GM18520 (cell line): ENCODE measurements around the gene SOCS2.
"Not testable (repeated sequence)": the region's sequence is repeated elsewhere in the genome, so short reads cannot be mapped to it uniquely, and the experiment has no call there.

Experiments used
- ATAC-seq: cut with Tn5 transposase; IDR thresholded peaks from one replicate; pipeline ENCODE4 v1.9.1; 2021; ENCODE audit not compliant: unreplicated experiment

Gene SOCS2

DNA sequence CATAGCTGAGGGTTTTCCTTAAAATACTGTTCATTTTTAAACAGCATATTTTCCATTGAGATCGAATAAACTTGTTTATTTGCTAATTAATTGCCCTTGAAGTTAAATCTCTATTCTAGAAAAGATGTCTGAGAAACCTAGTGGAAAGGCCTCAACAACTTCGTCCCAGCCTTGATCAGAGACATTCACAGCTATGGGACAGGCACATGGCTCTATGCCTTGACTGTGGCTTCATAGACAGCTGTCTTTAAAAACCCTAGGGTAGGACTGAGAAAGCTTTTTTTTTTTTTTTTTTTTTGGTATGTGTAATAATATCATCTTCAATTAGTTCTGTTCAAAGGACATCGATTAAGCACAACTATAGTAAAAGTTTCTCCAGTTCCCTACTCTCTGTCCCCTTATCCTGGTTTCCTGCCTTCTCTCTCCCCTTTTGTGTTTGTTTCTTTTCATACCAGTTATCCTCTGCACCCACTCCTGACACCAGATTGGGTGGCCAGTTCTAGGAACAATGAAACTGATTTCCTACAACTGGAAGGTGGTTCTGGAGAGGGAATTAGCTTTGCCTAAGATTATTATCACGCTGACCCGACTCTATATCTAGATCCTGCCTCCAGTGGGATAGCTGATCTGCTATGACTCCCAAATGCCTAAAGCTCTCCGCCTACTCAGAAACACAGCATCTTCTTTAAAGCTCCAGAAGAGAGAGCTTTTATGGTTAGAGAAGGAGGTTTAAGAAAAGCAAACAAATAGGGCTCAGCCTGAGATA is 20.3 kb downstream of the SOCS2 start:
- no peak for ATAC-seq

DNA sequence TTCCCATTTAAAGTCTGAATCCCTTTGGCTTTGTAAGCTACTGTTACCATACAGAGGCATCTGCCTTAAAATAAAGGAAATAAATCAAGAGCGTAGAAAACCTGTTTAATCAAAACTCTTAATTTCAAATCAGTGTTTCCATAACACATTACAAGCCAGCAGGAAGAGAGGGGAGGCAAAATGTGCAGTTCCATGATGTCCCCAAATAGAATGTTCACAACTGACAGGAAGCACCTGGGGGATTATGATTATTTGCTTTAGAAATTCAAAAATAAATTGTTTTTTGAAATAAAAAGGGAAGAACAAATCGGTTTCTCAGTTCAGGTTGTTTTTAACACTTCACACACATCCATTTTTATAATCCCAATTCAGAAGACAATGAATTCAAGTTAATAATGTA is 21.4 kb downstream of the SOCS2 start:
- ATAC-seq, result no peak

DNA sequence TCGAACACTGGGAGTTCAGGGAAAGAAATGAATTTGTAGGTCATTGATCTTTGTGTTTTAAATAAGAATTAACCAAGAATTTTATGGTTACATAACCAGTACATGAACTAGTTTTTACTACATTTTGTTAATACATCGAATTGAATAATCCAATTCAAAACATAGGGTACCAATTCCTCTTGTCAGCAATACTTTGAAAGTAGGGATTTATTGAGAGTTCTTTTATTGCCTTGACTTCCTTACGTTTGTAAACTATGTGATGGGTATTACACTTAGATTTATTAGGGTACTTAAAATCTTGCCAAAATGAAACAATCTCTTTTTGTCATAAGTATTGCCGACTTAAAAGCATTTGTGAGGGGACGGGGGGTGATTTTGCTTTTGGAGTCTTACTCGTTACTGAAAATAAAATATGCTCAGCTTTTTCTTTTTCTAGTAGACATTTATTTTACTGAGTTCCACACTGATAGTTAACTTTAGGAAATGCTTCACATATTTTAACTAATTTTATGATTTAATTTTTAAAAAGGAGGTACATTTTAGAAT is 22.4 kb downstream of the SOCS2 start:
- ATAC-seq, result no peak

DNA sequence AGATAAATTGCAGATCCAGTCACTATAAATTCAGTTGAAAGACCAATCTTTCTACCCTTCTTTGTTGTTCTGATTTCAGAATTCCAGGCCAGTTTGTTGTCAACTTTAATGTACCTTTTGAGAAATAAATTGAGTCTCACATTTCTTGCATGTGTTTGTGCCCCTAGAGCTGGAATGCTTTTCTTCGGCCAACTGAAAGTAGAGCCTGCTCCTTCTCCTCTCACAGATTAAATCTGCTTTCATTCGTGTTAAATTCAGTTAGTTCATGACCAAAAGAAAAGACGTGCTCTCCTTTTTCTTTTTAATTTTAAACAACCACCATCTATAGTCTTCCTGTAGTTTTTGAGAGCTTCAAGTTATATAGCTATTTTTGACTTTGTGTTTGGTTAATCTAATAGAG is 22.9 kb downstream of the SOCS2 start:
- ATAC-seq, result no peak

DNA sequence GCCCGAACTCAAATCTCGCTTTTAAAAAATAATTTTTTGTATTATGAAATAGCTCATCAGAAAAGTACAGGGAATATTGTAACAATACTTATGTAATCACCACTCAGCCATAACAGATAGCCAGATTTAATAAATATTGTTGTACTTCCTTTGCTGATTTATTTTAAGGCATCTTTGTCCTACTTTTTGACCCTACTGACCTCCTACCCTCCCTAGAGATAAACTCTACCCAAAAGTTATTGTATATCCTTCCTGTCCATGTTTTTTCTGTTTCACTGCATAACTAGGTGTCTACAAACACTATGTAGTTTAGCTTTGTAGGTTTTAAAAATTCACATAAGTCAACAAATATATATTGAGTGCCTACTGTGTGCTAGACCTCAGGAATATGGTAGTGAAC is 25.1 kb downstream of the SOCS2 start:
- ATAC-seq, result no peak

DNA sequence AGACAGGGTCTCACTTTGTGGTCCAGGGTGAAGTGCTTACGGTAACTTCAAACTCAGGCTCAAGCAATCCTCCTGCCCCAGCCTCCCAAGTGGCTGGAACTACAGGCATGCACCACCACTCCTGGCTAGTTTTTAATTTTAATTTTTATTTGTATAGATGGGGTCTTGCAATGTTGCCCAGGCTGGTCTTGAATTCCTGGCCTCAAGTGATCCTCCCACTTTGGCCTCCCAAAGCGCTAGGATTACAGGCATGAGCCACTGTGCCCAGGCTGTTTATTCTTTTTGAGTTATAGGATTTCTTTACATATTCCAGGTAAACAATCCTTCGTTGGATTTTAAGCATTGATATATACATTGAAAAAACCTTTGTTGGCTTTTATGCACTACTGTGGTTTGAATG is 26.7 kb downstream of the SOCS2 start:
- ATAC-seq, result no peak

DNA sequence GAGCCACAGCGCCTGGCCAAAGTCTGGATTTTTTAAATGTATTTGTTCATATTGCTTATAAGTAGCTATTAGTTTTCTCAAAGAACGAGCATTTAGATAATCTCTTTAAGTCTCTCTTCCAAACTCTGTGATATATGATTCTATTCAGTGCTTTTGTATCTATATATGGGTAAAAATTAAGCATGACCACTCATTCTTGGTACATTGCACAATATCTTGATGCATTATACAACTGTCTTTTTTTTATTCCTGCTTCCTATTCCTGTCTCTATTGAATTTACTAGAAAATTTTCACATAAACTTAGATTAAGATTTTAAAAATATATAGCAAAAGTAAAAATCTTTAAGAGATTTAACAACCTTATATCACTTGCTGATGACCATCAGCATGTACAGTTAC is 29.1 kb downstream of the SOCS2 start:
- ATAC-seq, result no peak

DNA sequence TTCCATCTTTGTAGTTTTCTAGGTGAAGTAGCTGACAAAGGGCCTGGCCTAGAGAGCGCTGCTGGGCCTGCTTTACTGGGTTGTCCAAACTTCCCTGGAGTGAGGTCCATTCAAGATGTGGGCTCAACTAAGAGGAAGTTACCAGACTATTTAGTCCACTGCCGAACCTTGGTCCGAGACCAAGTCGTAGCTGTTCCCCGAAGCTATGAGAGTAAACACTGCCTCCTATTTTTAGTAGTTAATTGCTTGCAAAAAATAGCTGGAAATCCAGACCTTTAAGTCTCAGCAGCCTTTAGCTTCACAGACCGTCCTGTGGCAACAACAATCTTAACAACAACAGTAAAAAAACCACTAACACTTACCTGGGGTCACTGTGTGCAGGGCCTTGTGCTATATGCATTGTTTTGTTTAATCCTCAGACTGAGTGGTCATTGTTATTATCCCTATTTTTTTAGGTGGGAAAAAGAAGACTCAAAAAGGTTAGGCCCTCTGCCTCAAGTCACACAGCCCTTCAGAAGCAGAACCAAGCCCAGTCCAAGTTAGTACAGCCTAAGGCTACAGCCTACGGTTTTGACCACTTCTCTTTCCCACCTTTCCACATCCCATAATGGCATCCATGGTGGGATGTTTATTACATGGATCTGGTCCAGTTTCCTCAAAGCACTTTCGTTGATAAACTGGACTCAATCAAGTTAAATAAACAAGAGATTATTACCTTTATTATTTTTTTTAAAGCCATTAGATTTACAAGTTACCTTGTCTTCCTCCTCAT is 30.6 kb downstream of the SOCS2 start:
- ATAC-seq, result no peak

DNA sequence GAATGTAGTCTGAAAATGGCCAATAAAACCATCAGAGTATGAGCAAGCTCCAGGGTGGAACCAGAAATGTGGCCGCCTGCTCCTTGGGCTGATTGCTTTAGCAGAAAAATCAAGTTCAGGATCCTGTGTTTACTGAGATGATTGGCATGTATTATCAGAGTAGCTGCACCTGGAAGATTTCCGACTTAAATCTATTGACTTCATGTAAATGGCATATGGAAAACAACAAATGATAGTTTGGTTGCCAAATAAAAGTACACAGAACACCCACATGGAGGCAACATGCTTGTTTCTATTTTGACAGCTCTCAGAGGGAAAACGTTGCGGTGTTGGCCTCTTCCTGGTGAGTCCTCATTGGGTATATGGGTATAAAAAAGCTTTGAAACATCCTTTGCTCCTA is 31.3 kb downstream of the SOCS2 start:
- no peak for ATAC-seq

DNA sequence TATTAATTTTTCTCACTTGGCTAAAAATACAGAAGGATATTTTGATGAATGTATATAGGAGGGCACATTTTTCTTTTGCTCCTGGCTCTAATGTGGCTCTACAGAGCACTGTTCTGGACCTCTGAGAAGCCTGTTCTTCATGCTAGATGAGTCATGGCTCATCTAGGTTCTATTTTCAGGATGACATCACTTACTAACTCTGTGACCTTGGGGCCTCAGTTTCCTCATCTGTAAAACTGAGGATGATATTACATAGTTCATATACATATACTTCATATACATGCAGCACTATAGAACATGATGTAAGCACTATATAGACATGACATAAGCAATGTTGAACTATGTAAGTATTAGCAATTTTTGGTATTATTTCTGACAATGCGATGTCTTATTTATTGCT is 35.8 kb downstream of the SOCS2 start:
- no peak for ATAC-seq

DNA sequence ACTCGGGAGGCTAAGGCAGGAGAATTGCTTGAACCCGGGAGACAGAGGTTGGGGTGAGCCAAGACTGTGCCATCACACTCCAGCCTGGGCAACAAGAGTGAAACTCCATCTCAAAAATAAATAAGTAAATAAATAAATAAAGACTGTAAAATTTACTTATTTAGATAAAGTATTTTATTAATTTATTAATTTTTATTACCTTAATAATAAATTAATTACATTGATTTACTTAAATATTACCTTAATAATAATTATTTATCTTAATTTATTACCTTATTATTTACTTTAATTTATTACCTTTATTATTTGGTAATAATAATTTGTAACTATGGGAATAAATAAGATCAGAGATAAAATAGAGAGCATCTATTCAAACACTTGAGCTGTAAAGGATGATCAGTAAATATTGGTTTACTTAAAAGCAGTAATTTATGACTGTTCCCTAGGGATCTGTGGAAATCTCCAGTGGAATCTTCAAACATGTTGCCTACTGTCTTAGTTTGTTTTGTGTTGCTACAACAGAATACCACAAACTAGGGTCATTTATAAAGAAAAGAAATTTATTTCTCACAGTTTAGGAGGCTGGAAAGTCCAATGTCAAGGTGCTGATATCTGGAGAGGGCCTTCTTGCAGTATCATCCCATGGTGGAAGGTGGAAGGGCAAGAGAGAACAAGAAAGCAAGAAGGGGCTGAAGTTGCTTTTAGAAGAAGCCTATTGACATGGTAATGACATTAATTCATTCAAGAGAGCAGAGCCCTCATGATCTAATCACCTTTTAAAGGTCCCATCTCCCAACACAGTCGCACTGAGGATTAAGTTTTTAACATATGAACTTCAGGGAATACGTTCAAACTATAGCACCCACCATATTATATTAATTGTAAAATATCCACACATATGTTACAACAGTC is 37.1 kb downstream of the SOCS2 start:
- no peak for ATAC-seq

DNA sequence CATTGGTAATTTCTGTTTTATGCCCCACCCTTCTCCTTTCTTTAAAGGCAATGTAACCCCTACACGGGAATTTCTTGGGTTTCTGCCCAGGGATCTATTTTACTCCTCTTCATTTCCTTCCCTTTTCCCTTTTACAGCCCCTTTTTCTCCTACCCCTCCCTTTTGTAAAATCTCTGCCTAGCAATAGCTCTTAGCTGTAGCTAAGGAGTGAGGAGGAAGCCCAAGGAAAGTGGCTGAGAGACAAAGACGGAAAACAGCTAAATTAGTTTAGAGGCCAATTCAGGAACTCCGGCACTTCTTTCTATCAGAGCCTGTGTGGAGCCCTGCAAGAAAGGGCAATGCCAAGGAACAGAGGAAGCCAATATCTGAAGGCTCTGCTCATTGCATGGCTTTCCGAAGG is 40.3 kb downstream of the SOCS2 start:
- no peak for ATAC-seq

DNA sequence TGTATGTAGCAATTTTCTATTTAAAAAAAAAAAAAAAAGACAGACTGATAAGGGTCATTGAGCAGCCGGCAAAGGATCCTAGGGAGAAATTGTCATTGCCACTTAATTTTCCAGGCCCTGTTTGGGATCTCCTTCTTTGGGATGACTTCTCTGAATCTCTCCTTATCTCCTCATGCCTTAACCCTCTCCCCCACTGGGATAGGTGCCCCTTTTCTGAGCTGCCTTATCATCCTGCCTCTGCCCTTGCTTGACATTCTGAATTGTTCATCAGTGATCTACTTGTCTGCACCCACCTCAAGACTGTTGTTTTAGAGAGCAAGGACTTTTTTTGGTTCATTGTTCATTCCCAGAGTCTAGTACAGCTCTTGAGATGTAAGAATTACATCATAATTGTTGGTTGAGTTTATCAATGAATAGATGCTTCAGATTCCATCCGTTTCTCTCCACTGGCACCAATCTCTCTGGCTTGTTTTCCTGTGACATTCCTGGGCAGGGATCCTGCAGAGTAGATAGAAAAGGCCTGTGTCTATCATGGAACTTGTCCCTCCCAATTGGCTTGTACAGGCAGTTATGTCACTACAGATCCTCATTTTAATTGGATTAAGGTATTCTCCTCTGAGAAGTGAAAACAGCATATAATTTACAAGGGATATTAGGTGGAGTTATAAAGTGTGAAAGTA is 42.6 kb downstream of the SOCS2 start:
- ATAC-seq, result no peak

DNA sequence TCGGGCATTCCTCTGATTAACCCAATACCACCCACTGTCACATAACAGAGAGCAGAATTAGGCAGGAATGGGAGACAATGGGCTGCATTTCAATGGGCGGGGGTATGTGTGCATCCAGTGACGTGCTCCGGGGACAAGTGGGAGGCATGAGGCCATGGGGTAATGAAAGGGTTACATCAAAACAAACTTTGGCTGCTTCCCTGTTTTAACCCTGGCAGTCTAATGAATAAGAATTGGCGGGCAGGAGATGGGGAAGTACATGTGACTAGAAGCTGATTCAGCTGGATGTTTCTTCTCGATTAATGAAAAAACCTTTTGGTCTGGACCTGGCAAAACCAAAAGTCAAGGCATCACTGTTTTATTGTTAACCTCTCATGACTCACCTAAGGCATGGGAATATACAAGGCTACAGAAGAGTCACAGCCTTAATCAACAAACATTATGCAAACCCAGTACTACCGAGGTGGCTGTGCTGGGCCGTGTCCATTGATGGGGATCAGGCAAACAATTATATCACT is 44.2 kb downstream of the SOCS2 start:
- no peak for ATAC-seq

DNA sequence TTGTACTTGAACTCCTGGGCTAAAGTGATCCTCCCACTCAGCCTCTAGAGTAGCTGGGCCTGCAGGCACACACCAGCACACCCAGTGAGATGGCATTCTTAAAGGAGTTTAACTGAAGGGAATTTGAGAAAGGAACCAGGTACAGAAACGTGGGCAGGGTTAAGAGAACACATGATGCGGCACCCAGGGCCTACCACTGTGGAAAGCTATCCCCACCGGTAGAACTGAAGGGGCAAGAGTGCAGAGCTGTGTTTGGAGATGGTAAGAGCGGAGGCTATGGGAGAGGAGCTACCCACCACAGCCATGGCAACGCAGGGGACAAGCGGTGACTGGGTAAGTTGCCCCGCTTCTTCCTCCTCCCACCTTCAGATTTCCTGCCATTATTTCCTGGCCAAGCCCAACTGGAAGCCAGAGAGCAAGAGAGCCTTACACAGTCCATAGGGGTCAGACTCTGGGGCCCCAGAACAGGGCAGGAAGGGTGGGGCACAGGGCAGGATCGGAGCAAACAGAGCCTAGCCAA is 46.5 kb downstream of the SOCS2 start:
- no peak for ATAC-seq

DNA sequence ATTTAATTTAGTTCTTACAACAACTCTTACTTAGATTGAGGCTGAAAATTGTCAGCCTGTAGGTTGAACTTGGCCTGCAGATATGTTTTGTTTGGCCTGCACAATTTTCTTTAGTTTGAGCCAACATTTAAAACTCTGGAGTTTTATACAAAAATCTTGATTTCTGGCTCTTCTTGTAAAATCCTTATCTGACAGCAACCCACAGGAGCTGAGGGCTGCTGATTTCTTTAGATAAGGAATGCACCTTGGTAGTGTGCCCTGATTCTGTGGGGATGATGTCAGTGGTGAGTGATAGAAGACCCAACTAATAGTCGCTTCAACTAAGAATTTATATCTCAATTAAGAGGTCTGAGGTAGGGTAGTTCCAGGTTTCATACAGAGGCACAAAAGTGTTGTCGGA is 49.5 kb downstream of the SOCS2 start:
- no peak for ATAC-seq

DNA sequence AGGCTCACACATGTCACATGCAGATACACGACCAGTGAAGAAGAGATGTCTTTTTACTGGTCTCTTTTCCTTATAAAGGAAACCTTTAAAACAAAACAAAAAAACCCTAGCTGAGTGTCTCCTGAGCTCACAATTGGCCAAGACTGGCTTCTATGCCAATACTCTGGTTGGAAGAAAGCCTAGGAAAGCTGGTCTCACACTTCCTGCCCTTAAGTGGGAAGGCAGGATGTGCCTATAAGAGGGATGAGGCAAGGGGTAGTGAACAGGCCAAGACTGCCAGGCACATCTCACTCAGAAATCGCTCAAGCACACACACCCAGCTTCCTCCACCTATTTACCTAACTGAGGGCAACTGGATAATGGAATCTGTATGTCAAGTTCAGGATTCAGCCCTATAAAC is 50.0 kb downstream of the SOCS2 start:
- no peak for ATAC-seq

DNA sequence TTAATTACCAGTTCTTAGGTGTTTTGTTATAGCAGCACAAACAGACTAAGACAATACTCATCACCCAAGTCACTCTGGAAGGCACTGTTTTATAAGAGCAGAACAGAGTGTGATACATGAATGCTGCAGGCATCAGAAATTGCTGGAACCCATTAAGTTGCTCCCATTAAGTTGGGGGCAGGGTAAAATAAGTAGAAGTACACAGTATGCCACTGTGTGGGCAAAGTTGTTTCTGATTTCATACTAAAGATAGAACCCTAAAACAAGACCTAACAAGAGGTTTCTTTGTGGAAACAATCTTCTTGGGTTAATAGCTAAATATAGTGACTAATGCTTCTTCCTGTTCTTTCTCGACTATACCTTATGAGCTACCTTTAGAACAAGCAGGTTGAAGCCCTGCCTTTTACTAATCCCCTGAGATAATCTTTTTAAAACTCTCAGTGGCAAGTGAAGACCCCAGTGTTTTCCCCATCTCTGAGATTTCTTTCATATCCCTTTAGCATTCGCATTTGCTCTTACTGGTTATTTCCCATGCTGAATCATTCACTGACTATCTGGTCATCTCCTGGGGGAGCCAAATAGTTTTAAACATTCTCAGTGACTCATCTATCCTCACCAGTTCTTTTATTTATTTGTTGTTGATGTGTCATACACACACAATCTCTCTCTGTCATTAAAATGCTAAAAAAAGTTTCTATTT is 52.3 kb downstream of the SOCS2 start:
- ATAC-seq, result peak; percentile 84

DNA sequence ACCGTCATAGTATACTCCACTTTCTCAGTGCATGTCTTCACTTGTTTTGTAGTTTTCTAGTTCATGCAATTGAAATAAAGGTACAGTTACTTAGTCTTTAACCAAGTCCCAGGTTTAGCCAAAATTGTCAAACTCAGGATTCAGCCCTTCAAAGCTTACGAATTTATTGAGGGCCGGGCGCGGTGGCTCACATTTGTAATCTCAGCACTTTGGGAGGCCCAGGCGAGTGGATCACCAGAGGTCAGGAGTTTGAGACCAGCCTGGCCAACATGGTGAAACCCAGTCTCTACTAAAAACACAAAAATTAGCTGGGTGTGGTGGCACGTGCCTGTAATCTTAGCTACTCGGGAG is 52.8 kb downstream of the SOCS2 start:
- ATAC-seq, result not testable (repeated sequence)

DNA sequence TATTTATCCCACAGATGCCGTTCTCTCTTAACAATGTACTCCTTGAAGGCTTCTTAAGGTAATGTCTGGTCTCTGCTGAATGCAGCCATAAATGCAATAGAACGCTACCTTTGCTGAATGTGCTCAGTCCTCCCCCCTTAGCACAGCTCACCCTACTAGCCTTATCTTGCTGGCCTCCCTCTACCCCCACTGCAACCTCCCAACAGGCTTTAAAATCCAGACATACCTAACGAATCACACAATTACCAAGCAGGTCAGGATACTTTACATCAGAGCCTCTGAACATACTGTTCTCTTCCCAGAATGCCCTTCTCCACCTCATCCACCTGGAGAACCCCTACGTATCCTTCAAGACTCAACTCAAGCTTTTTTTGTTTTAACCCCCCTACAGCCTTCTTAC is 53.7 kb downstream of the SOCS2 start:
- ATAC-seq, result no peak
